GM20000 (cell line): ENCODE measurements around the gene BACH2.

Source experiments
- DNase-seq: peaks from one replicate; pipeline ENCODE4 v3.0.0; 2012; ENCODE audit warnings: low spot score
- CTCF ChIP-seq: IDR thresholded peaks from 2 replicates; pipeline ENCODE4 v1.5.1; 2012; ENCODE audit warnings: mild to moderate bottlenecking, control low read depth; ENCODE audit errors: extremely low read depth, missing control alignments

Gene BACH2

GRCh38 chr6:90264561-90264960 lies 32.1 kb downstream of the BACH2 start:
- no peak for TF ChIP-seq CTCF
- DNase-seq, result no peak

GRCh38 chr6:90263633-90264032 lies 33.0 kb downstream of the BACH2 start:
- TF ChIP-seq CTCF, result no peak
- no peak for DNase-seq

- TF ChIP-seq CTCF, result no peak
- DNase-seq, result no peak
Measured at GRCh38 chr6:90261801-90262200, 34.8 kb downstream of the BACH2 start.

- TF ChIP-seq CTCF, result no peak
- no peak for DNase-seq
Measured at GRCh38 chr6:90257486-90257738, 39.2 kb downstream of the BACH2 start.

- DNase-seq, result no peak
- TF ChIP-seq CTCF, result no peak
Measured at GRCh38 chr6:90256698-90257485, 39.8 kb downstream of the BACH2 start.

GRCh38 chr6:90253631-90254030 lies 43.0 kb downstream of the BACH2 start:
- no peak for DNase-seq
- no peak for TF ChIP-seq CTCF

GRCh38 chr6:90251295-90251992 lies 45.2 kb downstream of the BACH2 start:
- peak; percentile 17 for DNase-seq
- no peak for TF ChIP-seq CTCF
